HG03066 (cell line): ENCODE results near the gene CDCP2.
"Not testable (repeated sequence)": the region's sequence is repeated elsewhere in the genome, so short reads cannot be mapped to it uniquely, and the experiment has no call there.

Experiments used
- ATAC-seq: cut with Tn5 transposase; IDR thresholded peaks from one replicate; pipeline ENCODE4 v1.9.1; 2021; ENCODE audit warnings: low read depth; ENCODE audit not compliant: unreplicated experiment

Gene CDCP2

DNA sequence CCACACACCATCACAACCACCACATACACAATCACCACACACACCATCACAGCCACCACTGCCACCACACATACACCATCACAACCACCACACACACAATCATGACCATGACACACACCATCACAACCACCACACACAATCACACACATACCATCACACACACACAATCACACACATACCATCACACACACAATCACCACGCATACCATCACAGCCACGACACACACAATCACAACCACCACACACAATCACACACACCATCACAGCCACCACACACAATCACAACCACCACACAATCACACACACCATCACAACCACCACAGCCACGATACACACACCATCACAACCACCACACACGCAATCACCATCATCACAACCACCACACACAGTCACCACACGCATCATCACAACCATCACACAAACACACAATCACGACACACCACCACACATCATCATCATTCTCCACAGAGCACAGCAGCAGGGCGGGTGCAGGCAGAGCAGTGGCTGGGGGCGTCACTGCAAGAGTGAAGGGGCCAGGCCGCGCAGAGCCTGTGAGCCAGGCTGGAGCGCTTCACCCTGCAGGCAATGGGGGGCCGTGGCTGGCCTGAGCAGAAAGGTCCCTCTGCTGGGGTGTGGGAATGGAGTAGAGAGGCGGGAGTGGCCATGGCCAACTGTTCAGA lies 32.6 kb downstream of the CDCP2 start:
- ATAC-seq, result no peak

DNA sequence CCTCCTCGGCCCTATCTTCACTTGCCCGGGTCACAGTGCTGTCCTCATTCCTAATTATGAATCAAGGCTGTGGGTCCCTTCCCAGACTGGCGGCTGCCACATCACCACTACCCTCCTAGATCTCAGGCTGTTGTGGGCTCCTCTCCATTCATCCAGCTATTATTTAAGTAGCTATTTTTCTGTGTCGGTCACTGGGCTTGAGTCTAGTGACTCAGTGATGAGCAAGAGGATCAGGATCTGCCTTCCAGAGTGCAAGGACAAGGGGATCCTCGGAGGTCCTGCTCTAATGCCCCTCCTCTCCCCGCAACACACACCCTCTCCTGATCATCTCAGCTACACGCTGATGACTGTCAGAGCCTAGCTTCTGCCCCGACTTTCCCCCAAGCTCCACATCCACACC lies 34.1 kb downstream of the CDCP2 start:
- ATAC-seq, result no peak

GRCh38 chr1:54117815-54118563 lies 34.8 kb downstream of the CDCP2 start:
- ATAC-seq, result no peak

DNA sequence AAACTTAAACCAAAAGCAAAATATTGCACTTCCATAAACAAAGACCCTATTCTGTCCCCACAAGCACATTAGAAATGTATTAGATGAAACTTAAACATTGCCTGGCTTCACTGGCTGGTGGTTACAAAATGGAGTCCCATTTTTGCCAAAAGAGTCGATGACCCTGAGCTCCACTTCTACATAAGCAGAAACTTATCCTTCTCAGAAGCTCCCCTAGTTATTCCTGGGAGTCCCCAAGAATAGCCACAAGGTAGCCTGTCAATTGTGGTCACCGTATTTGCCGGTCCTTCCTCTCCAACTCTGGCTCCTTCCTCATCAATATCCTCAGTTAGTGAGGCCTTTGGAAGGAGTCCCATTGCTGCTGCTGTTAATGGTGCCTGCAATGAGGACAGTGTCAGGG lies 37.3 kb downstream of the CDCP2 start:
- ATAC-seq, result no peak

DNA sequence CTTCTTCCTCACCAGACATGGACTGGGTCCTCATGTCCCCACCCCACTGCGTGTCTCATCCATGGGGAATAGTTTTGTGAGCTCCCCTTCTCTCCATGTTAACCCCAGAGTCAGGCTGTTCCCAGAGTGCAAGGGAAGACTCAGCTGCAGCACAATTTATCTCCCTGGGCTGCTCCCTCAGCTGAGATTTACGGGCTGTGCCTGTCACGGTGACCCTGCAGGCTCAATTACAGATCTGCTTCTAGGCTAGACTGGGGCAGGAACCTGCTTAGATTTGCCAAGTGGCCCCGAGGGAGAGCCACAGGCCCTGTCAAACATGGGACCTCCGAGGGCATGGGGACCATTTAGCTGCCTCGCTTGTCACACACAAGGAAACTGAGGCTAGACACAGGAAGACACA lies 37.8 kb downstream of the CDCP2 start:
- no peak for ATAC-seq

DNA sequence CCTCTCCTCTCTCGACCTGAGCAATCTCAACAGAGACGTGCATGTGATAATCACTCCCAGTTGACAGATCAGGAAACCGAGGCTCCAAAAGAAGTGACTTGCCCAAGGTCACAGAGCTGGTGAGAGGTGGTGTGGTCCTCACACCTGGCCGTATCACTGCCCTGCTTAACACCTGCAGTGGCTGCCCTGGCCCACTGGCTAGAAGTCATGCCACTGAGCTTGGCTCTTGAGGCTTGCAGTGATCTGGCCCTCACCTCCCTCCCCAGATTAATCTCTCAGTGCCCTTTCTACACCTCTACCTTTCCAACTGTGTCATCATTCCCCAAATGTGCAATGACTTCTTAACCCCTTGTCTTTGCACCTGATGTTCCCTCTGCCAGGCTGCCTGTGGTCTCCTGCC lies 38.8 kb downstream of the CDCP2 start:
- ATAC-seq, result no peak

GRCh38 chr1:54112705-54113368 lies 40.0 kb downstream of the CDCP2 start:
- no peak for ATAC-seq

DNA sequence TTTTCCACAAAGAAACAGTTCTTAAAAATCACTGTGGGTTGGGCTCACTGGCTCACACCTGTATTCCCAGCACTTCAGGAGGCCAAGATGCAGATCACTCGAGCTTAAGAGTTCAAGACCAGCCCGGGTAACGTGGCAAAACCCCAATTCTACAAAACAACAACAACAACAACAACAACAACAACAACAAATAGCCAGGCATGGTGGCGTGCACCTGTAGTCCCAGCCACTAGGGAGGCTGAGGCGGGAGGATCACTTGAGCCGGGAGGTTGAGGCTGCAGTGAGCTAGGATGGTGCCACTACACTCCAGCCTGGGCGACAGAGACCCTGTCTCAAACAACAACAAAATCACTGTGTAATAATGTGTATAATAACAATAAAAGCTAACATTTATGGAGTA lies 40.8 kb downstream of the CDCP2 start:
- ATAC-seq, result no peak

DNA sequence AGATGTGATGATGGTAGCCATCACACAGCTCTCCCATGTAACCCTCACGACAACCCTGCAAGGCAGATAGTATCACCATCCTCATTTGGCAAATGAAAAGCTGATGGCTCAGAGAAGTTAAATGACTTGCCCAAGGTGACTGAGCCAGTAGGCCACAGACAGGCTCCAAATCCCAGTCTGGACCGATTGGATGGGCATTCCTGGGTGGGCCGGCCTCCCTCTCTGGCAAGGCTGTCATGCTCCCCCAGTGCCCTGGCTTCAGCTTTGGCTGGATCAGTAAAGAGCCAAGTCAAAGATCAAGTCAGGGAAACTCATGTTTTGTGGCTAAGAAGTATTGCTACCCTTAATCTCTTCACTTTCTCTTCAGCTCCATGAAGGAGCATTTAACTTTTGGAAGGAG lies 41.2 kb downstream of the CDCP2 start:
- no peak for ATAC-seq

- ATAC-seq, result no peak
Observed at GRCh38 chr1:54110996-54111395, 41.8 kb downstream of the CDCP2 start.

DNA sequence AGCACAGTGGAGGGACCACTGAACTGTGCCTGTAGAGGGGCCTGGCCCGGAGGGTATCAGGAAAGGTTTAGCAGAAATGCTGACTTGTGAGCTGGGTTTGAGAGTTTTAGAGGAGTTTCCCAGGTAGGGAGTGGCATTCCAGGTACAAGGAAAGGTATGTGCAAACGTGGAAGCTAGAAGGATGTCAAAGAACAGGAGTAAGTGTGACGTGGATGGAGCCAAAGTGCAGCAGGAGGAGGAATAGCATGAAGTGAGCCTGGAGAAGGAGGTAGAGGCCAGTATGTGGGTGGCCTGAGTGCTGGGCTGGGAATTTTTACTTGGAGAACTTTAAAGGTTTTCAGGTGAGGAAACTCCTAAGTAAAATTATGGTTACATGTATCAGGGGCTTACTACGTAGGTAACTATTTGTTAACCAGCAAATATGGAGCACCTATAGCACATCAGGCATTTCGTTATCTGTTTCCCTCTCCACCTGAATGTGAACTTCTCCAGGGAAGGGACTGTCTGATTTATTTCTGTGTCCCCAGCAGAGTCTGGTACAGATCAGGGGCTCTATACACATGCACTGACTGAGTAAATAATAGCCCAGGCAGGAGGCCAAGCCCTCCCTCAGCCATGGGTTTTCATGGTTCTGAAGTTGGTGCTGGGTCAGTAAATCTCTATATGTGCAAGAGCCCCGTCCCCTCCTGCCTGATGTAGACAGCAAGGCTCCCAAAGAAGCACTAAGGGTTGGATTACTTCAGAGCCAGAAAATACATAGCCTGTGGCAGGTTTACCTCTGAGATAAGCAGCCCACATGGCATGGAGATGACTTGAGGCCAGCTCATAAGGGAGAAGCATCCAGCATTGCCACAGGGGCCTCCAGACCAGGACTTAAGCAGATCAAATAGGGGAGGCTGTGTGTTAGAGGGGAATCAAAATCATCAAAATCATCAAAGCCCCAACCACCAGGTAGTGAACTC lies 43.4 kb downstream of the CDCP2 start:
- ATAC-seq, result no peak

- ATAC-seq, result no peak
Observed at GRCh38 chr1:54108156-54108555, 44.6 kb downstream of the CDCP2 start.

GRCh38 chr1:54107131-54107530 lies 45.7 kb downstream of the CDCP2 start:
- no peak for ATAC-seq

DNA sequence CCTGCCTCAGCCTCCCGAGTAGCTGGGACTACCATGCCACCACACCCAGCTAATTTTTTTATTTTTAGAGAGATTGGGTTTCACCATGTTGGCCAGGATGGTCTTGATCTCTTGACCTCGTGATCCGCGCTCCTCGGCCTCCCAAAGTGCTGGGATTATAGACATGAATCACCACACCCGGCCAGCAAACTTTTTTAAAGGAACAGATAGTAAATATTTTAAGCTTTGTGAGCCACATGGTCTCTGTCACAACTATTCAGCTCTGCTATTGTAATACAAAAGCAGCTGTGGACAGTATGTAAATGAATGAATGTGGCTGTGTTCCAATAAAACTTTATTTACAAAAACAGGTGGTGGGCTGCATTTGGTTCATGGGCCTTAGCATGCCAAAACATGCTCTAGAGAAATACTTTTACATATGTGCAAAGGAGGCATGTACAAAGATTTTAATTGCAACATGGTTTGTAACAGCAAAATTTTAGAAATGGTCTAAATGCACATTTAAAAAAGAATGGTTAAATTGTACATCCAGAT lies 47.0 kb downstream of the CDCP2 start:
- no peak for ATAC-seq

DNA sequence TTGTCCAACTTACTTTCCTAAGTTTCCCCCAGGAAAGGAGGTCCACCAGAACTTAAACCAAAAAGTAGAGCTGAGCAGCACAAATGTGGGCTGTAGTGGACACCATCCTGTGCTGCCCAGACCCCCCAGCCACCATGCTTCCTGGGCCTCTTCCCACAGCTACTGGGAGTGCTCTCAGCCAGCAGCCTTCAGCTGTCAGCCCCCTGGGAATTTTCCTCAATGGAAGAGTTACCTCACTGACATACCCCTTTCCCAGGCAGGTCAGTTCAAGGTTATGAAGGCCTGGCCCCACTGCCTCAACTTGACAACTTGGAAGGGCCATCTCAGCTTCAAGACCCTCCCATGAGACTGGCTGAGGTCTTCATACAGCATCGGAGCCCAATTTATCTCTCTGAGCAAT lies 47.7 kb downstream of the CDCP2 start:
- ATAC-seq, result no peak

DNA sequence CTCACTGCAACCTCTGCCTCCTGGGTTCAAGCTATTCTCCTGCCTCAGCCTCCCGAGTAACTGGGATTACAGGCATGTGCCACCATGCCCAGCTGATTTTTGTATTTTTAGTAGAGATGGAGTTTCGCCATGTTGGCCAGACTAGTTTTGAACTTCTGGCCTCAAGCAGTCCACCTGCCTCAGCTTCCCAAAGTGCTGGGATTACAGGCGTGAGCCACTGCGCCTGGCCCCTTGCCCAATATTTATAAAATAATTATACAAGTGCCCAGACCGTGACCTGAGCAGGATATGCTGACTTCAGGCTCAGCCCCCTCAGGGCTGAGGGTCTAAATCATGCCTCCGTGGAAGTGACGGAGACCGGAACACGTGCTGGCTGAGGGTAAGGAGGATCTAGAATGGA lies 48.2 kb downstream of the CDCP2 start:
- ATAC-seq, result not testable (repeated sequence)

DNA sequence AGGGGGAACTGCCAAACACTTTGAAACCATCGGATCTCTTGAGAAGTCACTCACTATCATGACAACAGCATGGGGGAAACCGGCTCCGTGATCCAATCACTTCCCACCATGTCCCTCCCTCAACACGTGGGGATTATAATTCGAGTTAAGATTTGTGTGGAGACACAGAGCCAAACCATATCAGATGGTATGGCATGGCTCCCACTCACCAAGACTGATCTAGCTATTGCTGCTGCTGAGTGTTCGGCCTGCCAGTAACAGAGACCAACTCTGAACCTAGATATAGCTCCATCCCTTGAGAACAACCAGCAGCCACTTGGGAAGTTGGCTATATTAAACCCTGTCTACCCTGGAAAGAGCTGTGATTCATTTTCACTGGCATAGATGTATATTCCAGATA lies 49.4 kb downstream of the CDCP2 start:
- ATAC-seq, result no peak

GRCh38 chr1:54100500-54100899 lies 52.3 kb downstream of the CDCP2 start:
- no peak for ATAC-seq

GRCh38 chr1:54099061-54099610 lies 53.7 kb downstream of the CDCP2 start:
- no peak for ATAC-seq

GRCh38 chr1:54096877-54097240 lies 55.9 kb downstream of the CDCP2 start:
- no peak for ATAC-seq
